Tibial nerve (tissue), 4 donors: ENCODE measurements around the gene CHD2. TPM values are rescaled to one million over a fixed set of nuclear protein-coding genes. Genes with fewer than 3 reads are reported as not detected.

Experiments used
- DNase-seq, 2 donors: peaks; one replicate each; pipeline ENCODE4 v3.0.0-alpha.2; 2019; ENCODE audit warnings: low spot score in 2 of 2
- H3K27ac ChIP-seq, 4 donors: fragments of 200-600 bp; sonication (generic) in 3 of 4; one replicate each; pipeline ENCODE4 v1.5.1; 2017 to 2019; ENCODE audit warnings: mild to moderate bottlenecking in 1 of 4
- H3K27me3 ChIP-seq, 2 donors: fragments of 200-600 bp; sonication (generic) in 1 of 2; one replicate each; pipeline versions ENCODE4 v1.5.1 to v1.6.0; 2017 to 2019
- H3K36me3 ChIP-seq, 3 donors: fragments of 200-600 bp; sonication (generic); one replicate each; pipeline ENCODE4 v1.5.1; 2018 to 2019
- H3K4me1 ChIP-seq, 4 donors: fragments of 200-600 bp; sonication (generic) in 3 of 4; one replicate each; pipeline ENCODE4 v1.5.1; 2017 to 2019
- H3K4me3 ChIP-seq, 4 donors: fragments of 200-600 bp; sonication (generic) in 3 of 4; one replicate each; pipeline ENCODE4 v1.5.1; 2017 to 2019; ENCODE audit warnings: mild to moderate bottlenecking in 1 of 4, moderate library complexity in 1 of 4
- H3K9me3 ChIP-seq, 4 donors: fragments of 200-600 bp; sonication (generic) in 3 of 4; one replicate each; pipeline ENCODE4 v1.5.1; 2017 to 2019
- EP300 ChIP-seq, 2 donors: sonication (generic); formaldehyde crosslinking; IDR thresholded peaks; one replicate each; pipeline ENCODE4 v1.6.1; 2017; ENCODE audit warnings: antibody characterized with exemption in 2 of 2, mild to moderate bottlenecking in 1 of 2
- POLR2A ChIP-seq, 2 donors: fragments of 450-650 bp; IDR thresholded peaks; one replicate each; pipeline ENCODE4 v1.6.1; 2017; ENCODE audit warnings: antibody characterized with exemption in 2 of 2, mild to moderate bottlenecking in 2 of 2, moderate library complexity in 2 of 2
- WGBS, 2 donors: methylation state at CpG; one replicate each; pipeline ENCODE4 v1.1.5; 2018; 5-methylcytosine and 5-hydroxymethylcytosine counted together
- total RNA-seq, 4 donors: library from RNA; depleted of rRNA; stranded (reverse); fragments of >200 nt; gene quantifications; one replicate each; pipeline ENCODE4 v1.1.0, GENCODE V29; 2016
- TF ChIP-seq, protein P1 (sequence below), 5 experiments: fragments of 200-600 bp in 3 of 5; fragments of 450-650 bp in 2 of 5; sonication (generic) in 3 of 5; IDR thresholded peaks; one replicate each; pipeline ENCODE4 v1.5.1; 2016 to 2019; ENCODE audit warnings: antibody characterized with exemption in 5 of 5, mild to moderate bottlenecking in 3 of 5, moderate library complexity in 2 of 5

The CHD2 gene
- total RNA-seq, 4 donors from 2014 or later, result 96.5 to 133 (median 102) TPM

DNA sequence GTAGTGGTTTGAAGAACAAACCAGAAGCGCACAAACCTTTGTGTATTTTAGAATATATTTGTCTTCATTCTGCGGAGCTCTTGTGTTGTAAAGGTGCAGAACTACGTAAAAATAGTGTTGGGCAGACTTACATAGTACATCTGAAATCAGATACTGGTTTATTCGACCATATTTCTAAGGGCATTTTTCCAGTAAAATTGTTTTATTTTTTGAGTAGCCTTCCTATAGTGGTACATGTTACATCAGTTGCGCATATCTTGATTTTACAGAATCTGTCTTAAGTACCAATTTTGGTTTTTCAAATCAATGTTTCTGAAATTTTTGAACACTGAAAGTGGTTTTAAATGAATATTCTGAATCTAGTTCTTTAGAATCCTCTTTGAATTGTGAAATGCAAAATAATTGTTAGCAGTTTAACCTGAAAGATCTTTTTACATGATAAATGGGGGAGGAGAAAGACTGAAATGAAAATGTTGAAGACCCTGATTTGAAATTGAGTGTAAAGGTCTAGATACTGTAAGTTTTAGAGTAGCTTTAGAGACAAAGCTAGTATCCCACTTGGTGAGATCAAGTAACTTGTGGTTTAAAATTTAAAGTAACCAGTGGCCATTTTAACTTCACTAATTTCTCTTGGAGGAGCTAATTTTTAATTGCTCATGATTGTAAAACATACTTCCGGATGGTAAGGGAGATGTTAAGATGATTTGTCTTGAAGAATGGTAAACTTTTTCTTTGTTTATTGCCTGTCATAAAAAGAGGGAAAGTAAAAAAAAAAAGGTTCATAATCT, 15.5 kb upstream of the CHD2 start:
- peak overlapping the region; percentile 100 for H3K27ac ChIP-seq
- H3K4me3 ChIP-seq, result peak overlapping the region; percentile 71 to 95 (median 88)
- no peaks in the 10 kb centered on the region for H3K9me3 ChIP-seq
- peaks cover 0 to 52% (median 21%) of the 10 kb centered on the region in 4 donors for H3K4me1 ChIP-seq
- TF ChIP-seq, protein P1, sequence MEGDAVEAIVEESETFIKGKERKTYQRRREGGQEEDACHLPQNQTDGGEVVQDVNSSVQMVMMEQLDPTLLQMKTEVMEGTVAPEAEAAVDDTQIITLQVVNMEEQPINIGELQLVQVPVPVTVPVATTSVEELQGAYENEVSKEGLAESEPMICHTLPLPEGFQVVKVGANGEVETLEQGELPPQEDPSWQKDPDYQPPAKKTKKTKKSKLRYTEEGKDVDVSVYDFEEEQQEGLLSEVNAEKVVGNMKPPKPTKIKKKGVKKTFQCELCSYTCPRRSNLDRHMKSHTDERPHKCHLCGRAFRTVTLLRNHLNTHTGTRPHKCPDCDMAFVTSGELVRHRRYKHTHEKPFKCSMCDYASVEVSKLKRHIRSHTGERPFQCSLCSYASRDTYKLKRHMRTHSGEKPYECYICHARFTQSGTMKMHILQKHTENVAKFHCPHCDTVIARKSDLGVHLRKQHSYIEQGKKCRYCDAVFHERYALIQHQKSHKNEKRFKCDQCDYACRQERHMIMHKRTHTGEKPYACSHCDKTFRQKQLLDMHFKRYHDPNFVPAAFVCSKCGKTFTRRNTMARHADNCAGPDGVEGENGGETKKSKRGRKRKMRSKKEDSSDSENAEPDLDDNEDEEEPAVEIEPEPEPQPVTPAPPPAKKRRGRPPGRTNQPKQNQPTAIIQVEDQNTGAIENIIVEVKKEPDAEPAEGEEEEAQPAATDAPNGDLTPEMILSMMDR (IDR thresholded peaks at IDR 0.05), result no peak
- TF ChIP-seq EP300 (IDR thresholded peaks at IDR 0.05), result peak in 1 of 2 donors; percentile 5
- TF ChIP-seq POLR2A (IDR thresholded peaks at IDR 0.05), result no peak
- no peak for DNase-seq
- peaks cover 0 to 14% (median 0%) of the 10 kb centered on the region in 3 donors for H3K36me3 ChIP-seq
- WGBS, 2 donors, result 2 to 3% methylated on average over 6 of the region's 6 CpGs
- H3K27me3 ChIP-seq, result no peaks in the 10 kb centered on the region

DNA sequence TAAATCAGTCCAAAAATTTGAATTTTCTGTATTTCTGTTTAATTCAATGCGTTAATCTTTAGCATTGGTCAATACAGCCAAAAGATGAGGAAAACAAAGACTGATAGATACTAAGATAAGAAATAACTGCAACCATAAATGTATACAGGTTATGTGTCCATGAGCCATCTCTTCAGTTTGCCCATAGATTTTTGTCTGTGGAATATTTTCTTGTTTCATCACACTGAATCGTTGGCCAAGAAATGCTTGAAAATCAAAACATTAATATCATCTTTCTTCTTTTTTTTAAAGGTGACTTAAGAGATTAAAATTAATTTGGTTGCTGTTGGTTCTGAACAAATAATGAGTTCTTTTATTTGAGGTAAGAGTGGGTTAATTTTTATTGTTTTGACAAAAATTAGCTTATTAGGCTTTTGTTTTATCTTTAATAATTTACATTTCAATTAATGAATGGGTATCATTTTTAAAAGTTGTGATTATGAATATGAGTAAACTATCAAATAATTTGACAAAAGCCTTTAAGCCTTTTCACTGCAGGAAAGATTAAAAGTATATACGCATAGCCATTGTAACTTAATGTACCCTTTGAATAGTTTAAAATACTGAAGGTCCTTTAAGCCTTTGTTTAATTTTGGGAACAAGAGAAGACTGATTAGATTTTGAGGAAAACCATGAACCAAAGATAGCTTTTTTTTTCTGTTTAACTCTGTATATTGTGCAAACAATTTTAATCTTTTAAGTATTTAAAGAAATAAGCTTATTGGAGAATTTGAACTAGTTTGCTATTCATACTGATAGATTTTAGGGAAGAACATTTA, 14.7 kb upstream of the CHD2 start:
- Histone ChIP-seq H3K4me1 (peaks cover 0 to 51% (median 21%) of the 10 kb centered on the region in 4 donors), H3K4me3 (peak overlapping the region; percentile 71 to 95 (median 88)), H3K27ac (peak overlapping the region; percentile 100), H3K27me3 (no peaks in the 10 kb centered on the region), H3K36me3 (peaks cover 0 to 21% (median 0%) of the 10 kb centered on the region in 3 donors), H3K9me3 (no peaks in the 10 kb centered on the region)
- DNase-seq, result no peak
- WGBS, 2 donors, result 2 to 5% methylated on average over 3 of the region's 3 CpGs
- TF ChIP-seq POLR2A (IDR thresholded peaks at IDR 0.05) (no peak), EP300 (IDR thresholded peaks at IDR 0.05) (no peak)
- TF ChIP-seq, protein P1 (IDR thresholded peaks at IDR 0.05), result no peak

DNA sequence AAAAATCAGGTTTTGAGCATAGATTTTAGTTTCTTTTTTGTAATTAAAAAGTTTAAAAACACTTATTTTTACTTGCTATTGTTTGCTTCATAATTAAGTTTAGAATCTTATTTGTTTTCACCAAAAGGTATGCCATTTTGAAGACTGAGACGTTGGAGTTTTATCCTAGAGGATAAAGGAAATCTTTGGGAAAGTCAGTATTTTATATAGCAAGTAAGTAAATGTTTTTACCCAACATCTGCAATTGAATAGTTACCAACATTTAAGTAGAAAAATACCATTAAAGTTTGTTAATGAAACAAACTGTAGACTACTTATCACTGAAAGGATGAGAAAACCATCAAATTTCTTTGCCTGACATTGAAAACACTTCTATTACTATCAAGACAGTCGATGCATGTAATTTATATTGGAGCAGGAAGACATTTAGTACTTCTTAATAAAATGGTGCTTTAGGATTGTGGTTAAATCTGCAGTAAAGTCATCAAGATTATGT, 14.0 kb upstream of the CHD2 start:
- H3K36me3 ChIP-seq, result peaks cover 0 to 28% (median 0%) of the 10 kb centered on the region in 3 donors
- no peaks in the 10 kb centered on the region for H3K9me3 ChIP-seq
- 4 to 12% methylated on average over 2 of the region's 2 CpGs for WGBS, 2 donors
- peak overlapping the region in 3 of 4 donors; percentile 71 to 95 (median 87) for H3K4me3 ChIP-seq
- no peak for DNase-seq
- H3K27ac ChIP-seq, result peak overlapping the region; percentile 100
- no peak for TF ChIP-seq EP300 (IDR thresholded peaks at IDR 0.05)
- TF ChIP-seq POLR2A (IDR thresholded peaks at IDR 0.05), result no peak
- TF ChIP-seq, protein P1 (IDR thresholded peaks at IDR 0.05), result no peak
- H3K27me3 ChIP-seq, result no peaks in the 10 kb centered on the region
- H3K4me1 ChIP-seq, result peaks cover 0 to 51% (median 21%) of the 10 kb centered on the region in 4 donors

DNA sequence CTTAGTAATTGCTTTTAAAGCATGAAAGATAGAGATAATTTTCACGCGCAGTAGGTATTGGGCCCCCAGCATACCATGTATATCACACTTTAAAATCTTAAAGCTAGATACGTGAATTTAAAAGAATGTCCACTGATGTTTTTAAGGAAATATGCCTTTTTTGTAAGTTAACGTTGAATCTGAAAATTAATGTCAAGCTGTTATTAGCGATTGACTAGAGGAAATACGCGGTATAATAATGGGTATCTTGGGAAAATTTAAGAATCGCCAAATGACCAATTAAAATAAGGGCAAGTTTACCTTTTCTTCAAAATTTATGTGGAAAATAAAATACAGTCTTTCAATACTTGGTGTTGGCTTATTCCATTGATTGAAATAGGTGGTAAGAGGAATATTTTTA, 13.3 kb upstream of the CHD2 start:
- Histone ChIP-seq H3K9me3 (no peaks in the 10 kb centered on the region), H3K4me3 (peak overlapping the region in 1 of 4 donors; percentile 87), H3K36me3 (peaks cover 0 to 33% (median under 1%) of the 10 kb centered on the region in 3 donors), H3K4me1 (peaks cover 0 to 51% (median 19%) of the 10 kb centered on the region in 4 donors), H3K27me3 (no peaks in the 10 kb centered on the region), H3K27ac (peak overlapping the region; percentile 11 to 100 (median 100))
- no peak for DNase-seq
- TF ChIP-seq POLR2A (IDR thresholded peaks at IDR 0.05), result no peak
- TF ChIP-seq EP300 (IDR thresholded peaks at IDR 0.05), result no peak
- TF ChIP-seq, protein P1 (IDR thresholded peaks at IDR 0.05), result no peak
- WGBS, 2 donors, result 41 to 59% methylated on average over 8 of the region's 8 CpGs
